HG02798 (cell line): ENCODE measurements around the gene MSH2.
A peak's percentile ranks its signal among the peaks of the same experiment; 100 is the strongest.
"Not testable (repeated sequence)": the region's sequence is repeated elsewhere in the genome, so short reads cannot be mapped to it uniquely, and the experiment has no call there.

Experiments used
- ATAC-seq: cut with Tn5 transposase; IDR thresholded peaks from one replicate; pipeline ENCODE4 v1.9.1; 2021; ENCODE audit warnings: mild to moderate bottlenecking; ENCODE audit not compliant: unreplicated experiment, poor library complexity

The MSH2 gene

DNA sequence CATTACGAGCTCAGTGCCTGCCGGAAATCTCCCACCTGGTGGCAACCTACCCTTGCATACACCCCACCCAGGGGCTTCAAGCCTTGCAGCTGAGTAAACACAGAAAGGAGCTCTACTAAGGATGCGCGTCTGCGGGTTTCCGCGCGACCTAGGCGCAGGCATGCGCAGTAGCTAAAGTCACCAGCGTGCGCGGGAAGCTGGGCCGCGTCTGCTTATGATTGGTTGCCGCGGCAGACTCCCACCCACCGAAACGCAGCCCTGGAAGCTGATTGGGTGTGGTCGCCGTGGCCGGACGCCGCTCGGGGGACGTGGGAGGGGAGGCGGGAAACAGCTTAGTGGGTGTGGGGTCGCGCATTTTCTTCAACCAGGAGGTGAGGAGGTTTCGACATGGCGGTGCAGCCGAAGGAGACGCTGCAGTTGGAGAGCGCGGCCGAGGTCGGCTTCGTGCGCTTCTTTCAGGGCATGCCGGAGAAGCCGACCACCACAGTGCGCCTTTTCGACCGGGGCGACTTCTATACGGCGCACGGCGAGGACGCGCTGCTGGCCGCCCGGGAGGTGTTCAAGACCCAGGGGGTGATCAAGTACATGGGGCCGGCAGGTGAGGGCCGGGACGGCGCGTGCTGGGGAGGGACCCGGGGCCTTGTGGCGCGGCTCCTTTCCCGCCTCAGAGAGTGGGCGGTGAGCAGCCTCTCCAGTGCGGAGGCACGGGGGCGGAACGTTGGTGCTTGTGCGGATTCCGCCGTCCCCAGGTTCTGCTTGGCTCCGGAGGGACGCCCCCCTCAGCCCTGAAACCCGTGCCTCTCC lies at the start of gene MSH2:
Gene MSH2 (plus strand): TSS at position 352 of the 804 bp plus-strand sequence. CDS start 36 bp downstream, at position 388.
- ATAC-seq: peak; percentile 97

GRCh38 chr2:47354013-47354847 lies 48.7 kb upstream of the MSH2 start:
- no peak for ATAC-seq

GRCh38 chr2:47354848-47355204 lies 48.1 kb upstream of the MSH2 start:
- ATAC-seq: no peak

DNA sequence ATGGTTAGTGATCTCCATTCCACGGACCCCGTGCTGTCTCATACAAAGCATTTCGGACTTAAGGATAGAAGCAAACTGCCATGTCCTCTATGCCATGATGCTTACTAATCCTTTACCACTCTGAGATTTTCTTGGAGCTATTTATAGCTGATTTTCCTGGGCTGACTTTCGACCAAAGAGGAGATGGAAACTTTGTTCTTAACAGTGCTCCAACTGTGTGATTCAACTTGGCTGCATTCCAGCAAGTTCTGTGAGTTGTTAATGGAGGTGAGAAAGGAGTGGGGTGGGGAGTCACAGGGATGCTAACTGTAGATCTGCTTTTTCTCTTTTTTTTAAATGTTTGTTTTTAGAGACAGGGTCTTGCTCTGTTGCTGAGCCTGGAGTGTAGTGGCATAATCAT lies 45.5 kb upstream of the MSH2 start:
- ATAC-seq: no peak

DNA sequence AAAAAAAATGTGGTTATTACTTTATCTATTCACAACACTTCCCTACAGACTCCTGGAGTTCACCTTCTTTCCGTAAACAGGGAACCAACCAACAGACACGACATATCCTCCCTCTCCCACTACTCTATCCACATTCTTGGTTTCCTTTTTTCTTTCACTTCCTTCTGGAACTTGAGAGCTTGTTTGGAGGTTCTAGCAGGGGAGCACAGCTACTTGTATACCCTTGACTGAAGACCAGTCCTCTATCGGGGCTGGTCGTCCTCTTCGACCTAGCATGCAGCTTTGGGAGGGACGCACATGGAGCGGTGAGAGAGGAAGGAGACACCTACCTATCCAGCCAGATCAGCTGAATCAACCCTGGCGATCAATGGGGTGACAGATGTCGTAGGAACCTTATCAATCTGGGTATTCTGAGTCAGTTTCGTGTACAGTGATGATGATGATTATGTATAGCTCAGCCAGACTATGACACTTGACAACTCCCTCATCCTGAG lies 43.5 kb upstream of the MSH2 start:
- ATAC-seq: no peak

- ATAC-seq: no peak
Measured at GRCh38 chr2:47360283-47360682, 42.7 kb upstream of the MSH2 start.

DNA sequence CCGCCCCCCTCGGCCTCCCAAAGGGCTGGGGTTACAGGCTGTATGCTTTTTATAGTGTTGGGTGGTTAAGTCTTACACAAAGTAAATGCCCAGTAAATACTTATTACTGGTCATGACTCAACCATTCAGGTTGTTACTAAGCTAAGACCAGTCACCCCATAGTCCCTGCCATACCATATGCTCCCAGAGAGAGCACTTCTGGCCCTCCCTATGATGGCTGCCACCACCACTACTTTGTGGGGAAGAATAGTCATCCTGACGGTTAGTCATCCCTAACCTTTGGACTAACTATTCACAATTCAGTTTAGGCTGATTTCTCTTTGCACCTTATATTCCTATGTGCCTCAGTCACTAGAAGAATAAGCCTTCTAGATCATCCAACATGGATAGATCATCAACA lies 42.0 kb upstream of the MSH2 start:
- ATAC-seq: no peak

- not testable (repeated sequence) for ATAC-seq
Measured at GRCh38 chr2:47361505-47362229, 41.3 kb upstream of the MSH2 start.

- no peak for ATAC-seq
Measured at GRCh38 chr2:47373747-47374146, 29.2 kb upstream of the MSH2 start.

DNA sequence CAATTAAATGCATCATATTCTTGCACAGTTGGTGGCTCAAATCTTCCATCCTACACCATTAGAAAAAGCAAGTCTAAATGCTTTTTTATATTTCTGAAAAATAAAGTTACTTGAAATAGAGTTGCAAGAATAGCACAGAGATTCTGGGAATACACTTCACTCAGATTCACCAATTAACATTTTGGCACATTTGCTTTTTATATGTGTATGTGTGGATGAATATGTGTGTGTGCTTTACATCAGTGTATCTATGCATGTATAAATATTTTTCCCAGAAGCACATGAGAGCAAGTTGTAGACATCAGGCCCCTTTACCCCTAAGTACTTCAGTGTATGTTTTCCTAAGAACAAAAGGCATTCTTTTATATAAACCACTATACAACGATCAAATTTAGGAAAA lies 27.6 kb upstream of the MSH2 start:
- no peak for ATAC-seq

DNA sequence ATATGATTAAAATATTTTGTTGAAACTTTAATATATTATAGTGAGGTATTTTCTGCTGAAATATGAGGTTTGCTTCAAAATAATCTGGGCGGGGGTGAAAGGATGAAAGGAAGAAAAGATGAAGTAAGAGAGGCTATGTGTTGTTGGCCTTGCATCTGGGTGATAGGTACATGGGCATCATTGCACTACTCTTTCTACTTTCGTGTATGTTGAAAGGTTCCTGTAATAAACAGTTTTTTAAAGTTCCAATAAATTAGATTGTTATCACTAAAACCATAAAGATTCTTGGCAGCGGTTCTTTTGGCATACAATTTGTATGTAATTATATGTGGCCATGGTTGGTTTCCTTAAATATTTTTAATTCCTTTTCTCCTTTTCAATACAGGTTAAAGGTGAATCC lies 23.6 kb upstream of the MSH2 start:
- ATAC-seq: no peak

DNA sequence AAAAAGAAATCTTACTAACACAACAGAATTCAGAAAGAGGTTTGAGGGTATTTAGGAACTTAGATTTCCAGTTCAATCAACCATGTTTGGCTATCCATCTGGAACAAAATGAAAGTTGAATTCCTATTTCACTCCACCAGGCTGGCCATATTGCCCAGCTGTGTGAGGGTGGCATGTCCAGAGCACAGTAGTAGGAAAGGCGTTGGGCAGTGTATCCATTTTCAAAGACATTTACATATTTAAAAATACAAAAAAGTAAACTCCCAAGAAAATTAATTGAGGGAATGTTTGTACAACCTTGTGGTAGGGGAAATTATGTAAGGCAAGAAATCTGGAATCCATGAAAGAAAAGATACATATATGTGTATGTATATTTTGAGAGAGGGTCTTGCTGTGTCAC lies 21.5 kb upstream of the MSH2 start:
- ATAC-seq: no peak

DNA sequence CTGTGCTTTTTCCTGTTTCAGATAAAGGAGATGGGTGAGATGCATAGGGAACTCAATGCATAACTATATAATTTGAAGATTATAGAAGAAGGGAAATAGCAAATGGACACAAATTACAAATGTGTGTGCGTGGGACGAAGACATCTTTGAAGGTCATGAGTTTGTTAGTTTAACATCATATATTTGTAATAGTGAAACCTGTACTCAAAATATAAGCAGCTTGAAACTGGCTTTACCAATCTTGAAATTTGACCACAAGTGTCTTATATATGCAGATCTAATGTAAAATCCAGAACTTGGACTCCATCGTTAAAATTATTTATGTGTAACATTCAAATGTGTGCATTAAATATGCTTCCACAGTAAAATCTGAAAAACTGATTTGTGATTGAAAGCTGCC lies 16.4 kb upstream of the MSH2 start:
- ATAC-seq: no peak

- ATAC-seq: no peak
Measured at GRCh38 chr2:47388888-47389287, 14.1 kb upstream of the MSH2 start.

- ATAC-seq: no peak
Measured at GRCh38 chr2:47389692-47390091, 13.3 kb upstream of the MSH2 start.

DNA sequence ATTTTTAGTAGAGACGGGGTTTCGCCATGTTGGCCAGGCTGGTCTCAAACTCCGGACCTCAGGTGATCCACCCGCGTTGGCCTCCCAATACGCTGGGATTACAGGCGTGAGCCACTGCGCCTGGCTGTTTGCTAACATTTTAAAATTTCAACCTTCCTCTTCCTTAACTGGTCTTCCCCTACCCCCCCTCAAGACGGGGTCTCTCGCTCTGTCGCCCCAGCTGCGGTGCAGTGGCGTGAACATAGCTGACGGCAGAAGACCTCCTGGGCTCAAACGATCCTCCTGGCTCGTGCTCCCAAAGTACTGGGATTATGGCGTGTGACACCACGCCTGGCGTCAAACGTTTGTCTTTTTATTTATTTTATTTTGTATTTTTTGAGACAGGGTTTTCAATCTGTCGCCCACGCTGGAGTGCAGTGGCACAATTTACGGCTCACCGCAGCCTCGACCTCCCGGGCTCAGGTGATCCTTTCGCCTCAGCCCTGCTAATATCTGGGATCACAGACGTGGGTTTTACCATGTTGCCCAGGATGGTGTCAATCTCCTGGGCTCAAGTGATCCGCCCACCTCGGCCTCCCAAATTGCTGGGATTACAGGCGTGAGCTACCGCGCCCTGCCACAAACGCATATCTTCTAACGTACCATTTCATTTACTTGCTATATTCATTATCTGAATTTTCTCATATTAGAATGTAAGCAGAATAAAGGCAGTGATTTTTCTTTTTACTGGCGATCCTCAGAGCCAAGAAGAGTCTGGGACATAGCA lies 984 bp upstream of the MSH2 start:
- ATAC-seq: no peak

DNA sequence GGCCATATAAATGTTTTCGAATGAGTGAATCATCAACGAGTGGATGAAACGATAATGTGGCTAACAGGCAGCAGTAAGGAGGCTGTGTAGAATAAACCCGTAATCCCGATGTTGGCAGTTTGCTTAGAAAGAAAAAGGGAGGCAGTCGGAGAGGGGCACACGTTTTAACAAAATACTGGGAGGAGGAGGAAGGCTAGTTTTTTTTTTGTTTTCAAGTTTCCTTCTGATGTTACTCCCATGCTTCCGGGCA lies 476 bp upstream of the MSH2 start:
- no peak for ATAC-seq

- ATAC-seq: no peak
Measured at GRCh38 chr2:47403609-47404193, 745 bp downstream of the MSH2 start.

GRCh38 chr2:47404356-47404755 lies 1.4 kb downstream of the MSH2 start:
- ATAC-seq: no peak

DNA sequence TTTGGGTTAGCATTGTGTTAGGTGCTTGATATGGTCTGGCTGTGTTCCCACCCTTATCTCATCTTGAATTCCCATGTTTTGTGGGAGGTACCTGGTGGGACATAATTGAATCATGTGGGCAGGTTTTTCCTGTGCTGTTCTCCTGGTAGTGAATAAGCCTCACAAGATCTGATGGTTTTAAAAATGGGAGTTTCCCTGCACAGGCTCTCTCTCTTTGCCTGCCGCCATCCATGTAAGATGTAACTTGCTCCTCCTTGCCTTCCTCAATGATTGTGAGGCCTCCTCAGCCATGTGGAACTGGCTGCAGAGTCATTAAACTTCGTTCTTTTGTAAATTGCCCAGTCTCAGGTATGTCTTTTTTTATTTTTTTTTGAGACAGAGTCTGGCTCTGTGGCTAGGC lies 2.8 kb downstream of the MSH2 start:
- no peak for ATAC-seq
